GM21825 (cell line): ENCODE data around the gene KIAA1614.
"Not testable (repeated sequence)": the region's sequence is repeated elsewhere in the genome, so short reads cannot be mapped to it uniquely, and the experiment has no call there.

Experiments used
- ATAC-seq: cut with Tn5 transposase; IDR thresholded peaks from one replicate; pipeline ENCODE4 v1.9.1; 2021; ENCODE audit warnings: mild to moderate bottlenecking, moderate library complexity; ENCODE audit not compliant: unreplicated experiment

Gene KIAA1614

GRCh38 chr1:180954005-180954800 lies 41.5 kb downstream of the KIAA1614 start:
- peak; percentile 60 for ATAC-seq

DNA sequence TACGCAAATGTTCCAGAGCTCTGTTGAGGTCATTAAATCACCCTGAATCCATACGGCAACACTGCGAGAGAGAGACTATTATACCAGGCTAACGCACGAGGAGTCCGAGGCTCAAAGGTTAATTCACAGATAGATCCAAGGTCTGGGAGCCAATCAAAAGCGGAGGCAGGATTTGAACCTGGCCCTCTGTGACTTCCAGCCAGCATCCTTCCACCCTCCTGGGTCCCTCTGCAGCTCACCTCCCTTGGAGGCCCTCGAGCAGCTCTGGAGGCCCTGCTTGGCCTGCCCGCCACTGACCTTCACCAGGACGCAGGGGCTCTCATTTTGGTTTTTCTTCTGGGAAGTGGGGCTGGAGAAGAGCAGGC lies 42.1 kb downstream of the KIAA1614 start:
- ATAC-seq: no peak

DNA sequence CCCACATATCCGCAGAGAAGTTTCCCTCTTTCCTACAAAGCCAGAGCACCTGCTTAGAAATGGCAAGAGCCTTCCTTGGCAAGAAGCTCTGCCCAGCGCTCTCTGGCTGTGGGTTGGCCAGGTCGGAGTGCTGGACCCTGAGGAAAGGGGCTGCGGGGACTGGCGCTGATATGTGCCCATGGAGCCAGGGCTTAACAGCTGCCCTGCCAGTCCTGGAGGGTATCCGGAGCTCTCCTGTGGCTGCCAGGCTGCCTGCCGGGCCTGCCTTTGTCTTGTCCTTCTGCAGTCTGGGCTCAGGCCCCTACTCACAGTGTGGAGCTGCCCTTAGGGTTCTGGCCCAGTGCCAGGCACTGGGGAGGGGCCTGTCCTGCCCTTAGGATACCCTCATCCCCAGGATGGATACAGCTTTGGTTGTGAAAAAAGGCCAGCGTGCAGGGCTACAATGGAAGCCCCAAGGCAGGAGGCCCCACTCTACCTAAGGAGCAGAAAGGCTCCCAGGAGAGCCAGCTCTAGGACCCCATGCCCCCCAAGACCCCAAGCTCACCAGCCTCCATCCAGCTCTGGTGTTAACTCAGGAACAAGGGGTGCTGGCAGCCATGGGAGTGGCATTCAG lies 43.4 kb downstream of the KIAA1614 start:
- no peak for ATAC-seq

- not testable (repeated sequence) for ATAC-seq
These were observed 46.9 kb downstream of the KIAA1614 start for GRCh38 chr1:180959620-180960019.

DNA sequence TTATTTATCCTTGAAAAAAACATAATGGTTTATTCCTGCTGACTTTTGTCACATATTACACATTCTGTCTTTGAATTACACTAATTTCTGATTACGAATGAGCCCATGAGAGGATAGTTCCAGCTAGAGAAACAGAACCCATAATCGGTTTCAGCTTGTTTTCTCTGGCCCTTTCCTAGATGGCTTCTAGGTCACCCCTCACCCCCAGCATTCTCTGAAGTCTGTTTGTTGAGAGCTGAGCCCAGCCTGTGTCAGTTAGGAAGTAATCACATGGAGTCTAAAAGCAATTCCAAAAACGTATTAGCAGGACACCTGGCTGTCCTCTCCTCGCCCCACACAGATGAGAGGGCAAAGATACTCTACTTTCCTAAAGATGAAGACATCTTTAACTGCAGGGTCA lies 48.9 kb downstream of the KIAA1614 start:
- ATAC-seq: no peak

- ATAC-seq: no peak
These were observed 49.5 kb downstream of the KIAA1614 start for GRCh38 chr1:180962178-180962577.

DNA sequence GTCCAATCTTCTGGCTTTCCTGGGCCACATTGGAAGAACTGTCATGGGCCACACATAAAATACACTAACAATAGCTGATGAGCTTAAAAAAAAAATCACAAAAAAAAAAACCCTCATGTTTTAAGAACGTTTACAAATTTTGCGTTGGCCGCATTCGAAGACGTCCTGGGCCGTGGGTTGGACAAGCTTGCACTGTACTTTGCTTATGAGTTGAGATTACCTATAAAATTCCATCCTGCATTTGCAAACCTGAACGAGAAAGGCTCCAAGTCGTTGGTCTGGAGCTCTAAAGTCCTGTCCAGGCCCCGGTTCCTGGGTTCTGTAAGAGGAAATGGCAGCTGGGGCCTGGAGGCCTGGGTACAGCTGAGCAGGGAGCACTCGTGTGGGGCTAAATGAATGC lies 51.4 kb downstream of the KIAA1614 start:
- no peak for ATAC-seq

- ATAC-seq: no peak
These were observed 51.9 kb downstream of the KIAA1614 start for GRCh38 chr1:180964595-180964994.

- no peak for ATAC-seq
These were observed 53.6 kb downstream of the KIAA1614 start for GRCh38 chr1:180966312-180966711.

DNA sequence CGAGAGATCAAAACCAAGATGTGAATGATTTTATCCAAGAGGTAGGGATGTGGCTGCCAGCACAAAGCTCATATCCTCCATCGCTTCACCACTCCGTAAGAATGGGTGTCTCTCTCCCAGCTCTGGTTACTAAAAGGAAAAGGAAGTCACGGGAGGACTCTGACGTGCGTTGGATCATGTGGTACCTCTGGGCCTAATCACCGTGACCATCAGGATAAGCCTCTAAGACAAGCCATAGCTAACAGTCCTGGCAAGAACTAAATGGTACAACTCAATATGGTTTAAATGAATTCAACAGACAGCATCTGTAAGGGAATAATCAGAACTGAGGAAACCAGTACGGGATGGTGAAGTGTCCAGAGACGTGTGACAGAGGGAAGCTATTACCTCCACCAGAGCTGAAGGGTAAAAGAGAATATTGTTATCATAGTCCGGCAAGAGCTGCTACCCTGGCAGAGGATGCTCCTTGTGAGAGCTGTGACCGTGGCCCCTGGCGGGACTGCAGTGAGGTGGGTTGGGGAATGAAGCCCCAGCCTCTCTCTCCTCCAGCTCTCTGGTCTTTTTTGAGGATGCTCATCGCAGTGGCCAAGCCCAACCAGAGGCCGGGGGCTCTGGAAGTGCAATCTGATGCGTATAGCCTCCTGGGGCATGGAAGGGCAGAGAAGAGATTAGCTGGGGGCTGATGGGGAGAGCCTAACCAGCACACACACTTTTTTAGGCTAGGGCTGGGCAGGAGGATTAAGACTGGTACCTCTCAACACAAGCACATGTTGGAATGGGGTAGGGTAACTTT lies 54.2 kb downstream of the KIAA1614 start:
- no peak for ATAC-seq

- ATAC-seq: no peak
These were observed 54.9 kb downstream of the KIAA1614 start for GRCh38 chr1:180967558-180967957.

DNA sequence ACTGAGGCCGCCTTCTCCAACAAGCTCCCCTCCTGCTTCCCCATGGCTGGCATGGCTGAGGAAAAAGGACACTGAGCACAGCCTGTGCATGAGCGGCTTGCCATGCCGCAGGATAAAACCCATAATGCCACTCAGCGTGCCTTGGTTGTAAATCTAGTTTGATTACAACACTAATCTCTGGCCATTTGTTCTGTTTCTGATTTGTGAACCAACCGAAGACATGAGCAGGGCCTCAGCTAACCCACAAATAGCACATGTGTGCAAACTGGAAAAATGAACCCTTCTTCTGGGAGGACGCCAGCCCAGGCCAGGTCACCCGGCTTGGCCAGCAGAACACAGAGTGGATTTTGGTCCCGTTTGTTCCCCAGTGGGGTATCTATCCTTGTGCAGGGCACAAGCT lies 56.1 kb downstream of the KIAA1614 start:
- not testable (repeated sequence) for ATAC-seq

DNA sequence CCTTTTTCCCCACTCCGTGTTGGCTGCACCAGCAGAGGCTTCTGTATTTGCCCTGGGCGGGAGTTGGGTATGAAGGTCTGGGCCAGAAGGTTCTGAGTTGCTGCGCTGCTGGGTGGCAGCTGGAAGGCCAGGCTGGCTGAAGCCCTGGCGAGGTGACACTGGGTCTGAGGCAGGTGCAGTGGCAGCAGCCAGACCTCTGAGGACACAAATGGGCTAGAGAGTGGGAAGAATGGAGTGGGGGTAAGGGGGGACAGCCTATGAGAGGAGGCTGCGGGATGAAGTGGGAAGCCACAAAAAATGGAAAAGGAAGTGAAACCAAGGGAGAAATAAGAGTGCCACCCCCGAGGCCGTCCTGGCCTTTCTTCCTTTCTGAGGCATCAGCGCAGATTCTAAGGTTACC lies 56.7 kb downstream of the KIAA1614 start:
- no peak for ATAC-seq

- no peak for ATAC-seq
These were observed 57.8 kb downstream of the KIAA1614 start for GRCh38 chr1:180970333-180971079.

- ATAC-seq: no peak
These were observed 58.7 kb downstream of the KIAA1614 start for GRCh38 chr1:180971273-180971997.

- ATAC-seq: no peak
These were observed 60.7 kb downstream of the KIAA1614 start for GRCh38 chr1:180973369-180973768.

DNA sequence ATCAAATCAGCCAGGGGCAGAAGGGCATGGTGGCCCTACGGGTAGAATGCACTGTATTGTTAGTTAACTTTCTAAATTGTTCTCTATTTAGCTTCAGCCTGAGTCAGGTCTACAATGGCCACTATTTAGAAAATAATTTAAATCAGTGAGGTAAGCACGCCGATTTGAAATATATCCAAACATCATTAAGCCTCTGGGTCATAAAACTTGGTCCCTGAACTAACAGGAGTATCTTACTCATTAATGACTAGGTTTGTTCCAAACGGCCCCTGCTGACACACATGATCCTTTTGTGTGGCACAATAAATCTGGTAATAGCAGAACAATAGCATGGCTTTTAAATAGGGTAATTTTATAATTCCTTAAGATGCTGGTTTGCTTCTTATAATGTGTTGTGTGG lies 61.5 kb downstream of the KIAA1614 start:
- no peak for ATAC-seq

- ATAC-seq: no peak
These were observed 62.9 kb downstream of the KIAA1614 start for GRCh38 chr1:180975551-180975950.

GRCh38 chr1:180976191-180976590 lies 63.5 kb downstream of the KIAA1614 start:
- no peak for ATAC-seq

DNA sequence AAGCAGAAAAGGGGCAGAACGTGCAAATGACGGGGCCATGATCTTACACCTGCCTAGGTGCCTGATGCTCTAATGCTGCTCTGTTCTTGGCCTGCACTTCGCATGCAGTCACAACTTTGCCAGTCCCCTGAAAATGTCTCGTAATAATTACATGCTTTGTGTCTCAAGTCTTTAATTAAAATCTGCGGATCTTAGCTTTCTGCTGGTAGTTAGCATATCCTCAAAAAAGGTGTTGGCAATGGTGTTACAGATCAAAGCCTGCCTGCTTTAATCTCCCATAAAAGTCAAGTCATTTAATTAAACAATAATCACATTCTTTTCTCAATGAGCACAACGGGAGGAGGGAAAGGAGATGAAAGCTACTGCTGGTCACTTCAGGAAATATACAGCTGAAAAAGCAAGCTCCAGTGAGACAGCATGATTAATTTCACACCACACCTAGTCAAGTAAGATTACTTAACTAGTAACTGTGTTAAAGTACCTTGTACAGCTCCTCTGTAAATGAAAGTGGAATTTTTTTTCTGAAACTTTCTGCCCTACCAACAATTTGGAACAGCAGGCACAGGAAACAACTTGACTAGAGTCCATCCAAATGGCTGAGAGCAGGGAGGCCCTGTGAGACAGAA lies 64.1 kb downstream of the KIAA1614 start:
- no peak for ATAC-seq
